HG02870 (cell line): ENCODE data around the gene ADGRG6.
"Not testable (repeated sequence)": the region's sequence is repeated elsewhere in the genome, so short reads cannot be mapped to it uniquely, and the experiment has no call there.

ENCODE experiments used
- ATAC-seq: cut with Tn5 transposase; IDR thresholded peaks from one replicate; pipeline ENCODE4 v1.9.1; 2021; ENCODE audit warnings: mild to moderate bottlenecking, moderate library complexity; ENCODE audit not compliant: unreplicated experiment

The ADGRG6 gene

DNA sequence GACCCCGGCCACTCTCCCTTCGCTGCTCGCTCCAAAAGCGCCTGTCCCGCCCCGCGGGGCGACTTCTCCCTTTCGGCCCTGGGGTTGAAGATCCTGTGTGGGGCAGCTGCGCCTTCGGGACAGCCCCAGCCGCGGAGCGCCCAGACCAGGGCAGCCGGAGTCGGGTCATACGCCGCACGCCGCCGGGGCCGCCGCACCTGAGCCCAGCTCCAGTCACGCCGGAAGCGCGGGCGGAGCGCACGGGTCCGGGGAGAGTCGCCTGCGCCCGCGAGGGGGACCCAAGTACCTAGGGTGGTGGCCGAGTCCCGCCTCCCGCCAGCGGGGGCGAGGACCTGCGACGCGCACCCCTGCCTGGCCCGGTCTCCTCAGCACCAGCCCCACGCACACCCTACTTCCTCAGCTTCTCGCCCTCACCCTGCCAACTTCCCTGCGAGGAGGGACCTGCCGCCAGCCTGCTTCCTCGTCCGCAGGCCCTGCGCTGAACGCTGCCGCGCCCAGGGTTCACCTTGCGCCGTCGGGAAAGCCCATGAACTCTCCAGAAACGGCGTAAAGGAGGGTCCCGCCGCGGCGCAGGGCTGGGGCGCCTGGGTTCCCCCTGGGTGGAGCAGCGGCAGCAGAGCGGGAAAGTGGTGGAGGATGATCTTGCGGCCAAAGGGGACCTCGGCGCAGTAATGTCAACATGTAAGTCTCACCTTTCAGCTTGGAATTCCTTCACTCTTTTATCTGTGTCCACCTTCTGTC lies at the start of gene ADGRG6:
ADGRG6 (plus strand) TSS at position 357 of the 741 bp plus-strand sequence; CDS start at position 680, 323 bp downstream.
- peak; percentile 85 for ATAC-seq

GRCh38 chr6:142254513-142254912 lies 47.3 kb upstream of the ADGRG6 start:
- ATAC-seq: no peak

- no peak for ATAC-seq
Observed at GRCh38 chr6:142255785-142256184, 46.0 kb upstream of the ADGRG6 start.

DNA sequence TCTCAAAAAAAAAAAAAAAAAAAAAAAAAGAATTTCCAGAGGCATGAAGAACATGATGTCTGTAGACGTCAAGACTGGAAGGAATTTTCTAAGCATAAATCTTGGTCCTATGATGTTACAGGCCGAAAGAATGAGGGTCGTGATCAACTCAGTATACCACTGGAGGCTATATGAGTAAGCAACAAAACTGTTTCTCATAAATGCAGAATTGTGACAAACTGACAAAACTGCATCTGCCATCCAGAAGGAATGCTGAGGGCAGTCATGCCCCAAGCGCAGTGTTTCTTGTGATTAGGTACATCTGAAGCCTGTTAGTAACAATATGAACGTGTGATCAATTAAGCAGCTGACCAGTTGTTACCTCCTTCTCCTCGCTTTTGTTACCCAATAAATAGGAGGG lies 43.5 kb upstream of the ADGRG6 start:
- ATAC-seq: no peak

DNA sequence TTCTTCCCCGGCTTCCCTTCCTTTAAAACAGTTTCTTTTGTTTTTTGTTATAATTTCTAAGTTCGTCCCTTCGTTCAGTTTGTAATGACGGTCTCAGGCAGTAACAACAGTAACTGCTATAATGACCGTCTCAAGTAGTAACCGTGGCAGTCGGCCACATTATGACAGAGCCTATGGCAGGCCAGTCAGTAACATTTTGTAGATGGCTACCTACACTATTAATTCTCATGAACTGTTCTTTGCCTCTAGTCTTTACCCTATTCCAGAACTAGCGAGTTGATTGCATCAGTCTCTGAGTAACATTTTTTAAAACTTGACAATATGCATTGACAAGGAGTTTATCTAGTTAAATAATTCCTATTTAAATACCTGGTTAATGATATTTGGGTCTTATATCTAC lies 43.0 kb upstream of the ADGRG6 start:
- no peak for ATAC-seq

DNA sequence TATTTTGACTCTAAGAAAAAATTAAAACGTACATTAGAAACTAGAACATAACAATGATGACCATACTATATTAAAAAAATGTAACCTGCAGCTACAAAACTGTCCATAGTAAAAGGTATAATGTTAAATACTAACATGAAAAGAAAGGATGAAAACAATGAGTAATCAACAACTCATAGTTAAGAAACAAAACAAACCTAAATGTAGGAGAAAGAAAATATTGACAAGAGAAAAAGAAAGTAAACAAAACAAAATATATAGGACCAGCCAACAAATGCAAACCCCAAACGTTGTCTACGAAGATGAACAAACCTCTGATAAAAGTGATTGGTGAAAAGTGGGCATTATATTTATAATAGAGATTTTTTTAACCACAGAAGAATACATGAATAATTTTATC lies 41.1 kb upstream of the ADGRG6 start:
- ATAC-seq: no peak

GRCh38 chr6:142262231-142262630 lies 39.6 kb upstream of the ADGRG6 start:
- no peak for ATAC-seq

DNA sequence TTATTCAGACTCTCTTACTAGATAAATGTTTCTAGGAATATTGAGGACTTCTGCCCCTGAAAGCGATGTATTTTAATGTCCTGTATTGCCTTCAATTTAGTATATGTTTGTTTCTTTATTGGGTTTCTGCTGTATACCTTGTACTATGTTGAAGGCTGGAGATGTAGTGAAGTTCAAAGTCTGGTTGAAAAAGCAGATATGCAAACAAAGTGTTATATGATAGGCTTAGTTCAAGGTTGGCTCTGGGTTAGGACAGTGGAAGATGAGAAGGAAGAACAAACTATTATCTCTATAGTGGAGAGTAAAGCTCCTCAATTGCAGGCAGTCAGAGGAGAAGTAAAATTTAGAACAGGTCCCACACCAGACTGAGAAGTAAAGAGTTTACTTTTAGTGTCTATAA lies 36.3 kb upstream of the ADGRG6 start:
- ATAC-seq: no peak

DNA sequence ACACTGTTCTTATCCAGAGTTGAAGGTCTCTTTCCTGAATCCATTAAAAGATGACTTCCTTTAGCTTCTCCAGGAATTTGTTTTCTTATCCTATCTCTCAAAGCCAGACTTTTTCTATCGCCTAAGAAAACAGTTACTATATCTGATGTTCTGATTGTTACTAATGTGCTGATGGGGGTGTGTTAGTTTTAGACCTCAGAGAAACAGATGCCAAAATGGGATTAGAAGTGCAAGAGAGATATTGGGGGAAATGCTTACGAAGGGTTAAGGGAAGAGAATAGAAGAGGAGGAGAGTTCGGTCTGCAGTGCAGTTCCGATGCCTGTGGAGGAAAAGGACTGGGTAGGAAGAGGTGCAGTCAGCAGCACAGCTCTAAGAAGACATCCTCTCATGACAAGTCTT lies 35.7 kb upstream of the ADGRG6 start:
- ATAC-seq: no peak

DNA sequence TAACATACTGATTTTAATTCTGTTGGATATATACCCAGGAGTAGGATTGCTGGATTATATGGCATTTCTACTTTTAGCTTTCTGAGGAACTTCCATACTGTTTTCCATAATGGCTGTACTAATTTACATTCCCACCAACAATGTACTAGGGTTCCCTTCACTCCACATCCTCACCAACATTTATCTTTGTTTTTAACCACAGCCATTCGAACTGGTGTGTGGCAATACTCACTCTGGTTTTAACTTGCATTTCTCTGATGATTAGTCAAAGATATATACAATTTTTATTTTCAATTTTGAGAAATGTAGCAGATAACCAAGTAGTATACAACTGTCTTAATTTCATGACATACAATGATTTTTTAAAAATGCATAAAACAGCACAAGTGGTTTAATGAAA lies 30.3 kb upstream of the ADGRG6 start:
- no peak for ATAC-seq

GRCh38 chr6:142274656-142275055 lies 27.2 kb upstream of the ADGRG6 start:
- ATAC-seq: no peak

- ATAC-seq: no peak
Observed at GRCh38 chr6:142275236-142276006, 26.4 kb upstream of the ADGRG6 start.

GRCh38 chr6:142276256-142276655 lies 25.6 kb upstream of the ADGRG6 start:
- no peak for ATAC-seq

DNA sequence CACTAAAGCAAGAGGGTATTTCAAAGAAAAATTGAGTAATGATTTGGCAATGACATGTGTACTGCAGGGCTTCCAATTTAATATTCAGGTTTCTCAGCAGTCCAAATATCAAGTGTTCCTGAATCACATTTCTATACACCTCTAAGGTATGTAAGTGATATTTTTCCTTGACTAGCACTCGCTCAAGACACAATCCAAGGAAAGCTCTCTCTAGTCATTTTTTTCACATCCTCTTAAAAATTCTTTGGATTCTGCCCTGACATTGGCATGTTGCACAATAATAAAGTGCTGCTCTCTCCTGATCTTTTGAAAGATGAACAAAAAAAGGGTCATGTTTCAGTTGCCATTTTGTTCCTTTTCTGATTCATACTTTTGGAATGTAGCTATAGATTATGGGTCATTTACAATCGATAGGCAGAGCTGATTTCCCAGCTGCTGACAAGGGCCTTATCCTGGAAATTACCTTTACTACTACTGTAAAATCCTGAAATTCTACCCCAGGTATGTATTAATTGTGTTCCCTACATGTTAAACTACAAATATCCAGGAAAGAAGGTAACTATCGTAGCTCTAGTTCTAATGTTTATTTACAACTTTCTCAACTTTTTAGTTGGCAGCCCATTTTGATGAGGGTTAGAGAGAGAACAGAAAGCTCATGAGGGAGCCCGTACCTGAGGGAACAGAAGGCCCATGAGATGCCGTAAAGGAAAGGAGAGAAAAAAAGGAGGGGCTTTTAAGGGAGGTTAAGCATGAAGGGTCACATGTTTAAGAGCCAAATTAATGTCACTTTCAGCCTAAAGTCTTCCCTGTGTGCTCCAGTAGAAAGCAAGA lies 22.2 kb upstream of the ADGRG6 start:
- ATAC-seq: no peak

DNA sequence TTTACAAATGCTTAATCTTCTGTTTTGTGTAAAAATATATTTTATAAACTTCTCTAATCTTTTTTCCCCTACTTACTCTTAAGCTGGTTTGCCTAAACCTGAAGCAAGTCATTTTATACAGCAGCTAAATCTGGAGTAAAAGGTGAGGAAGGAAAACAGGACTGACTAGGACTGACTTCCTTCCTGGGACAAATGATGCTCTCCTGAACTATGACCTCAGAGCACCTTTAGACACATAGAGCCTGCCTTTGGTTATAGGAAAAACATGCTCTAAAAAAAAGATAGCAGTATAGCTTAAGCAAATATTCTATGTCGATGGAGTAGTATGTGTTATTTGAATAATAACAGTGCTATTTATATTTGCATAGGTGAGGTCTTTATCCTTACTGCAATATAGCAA lies 21.5 kb upstream of the ADGRG6 start:
- ATAC-seq: no peak

DNA sequence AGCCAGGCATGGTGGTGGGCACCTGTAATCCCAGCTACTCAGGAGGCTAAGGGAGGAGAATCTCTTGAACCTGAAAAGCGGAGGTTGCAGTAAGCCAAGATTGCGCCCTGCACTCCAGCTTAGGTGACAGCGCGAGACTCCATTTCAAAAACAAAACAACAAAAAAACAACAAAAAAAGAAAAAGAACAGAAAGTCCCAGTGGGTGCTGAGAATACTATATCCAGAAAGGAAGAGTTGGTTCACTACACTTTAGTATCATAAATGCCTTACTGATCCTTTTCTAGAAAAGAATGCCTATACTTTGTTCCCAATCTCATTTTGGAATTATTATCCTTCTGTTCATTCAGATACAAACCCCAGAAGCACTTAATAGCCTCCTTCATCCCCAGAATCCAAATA lies 20.9 kb upstream of the ADGRG6 start:
- ATAC-seq: no peak

- ATAC-seq: not testable (repeated sequence)
Observed at GRCh38 chr6:142283138-142283537, 18.7 kb upstream of the ADGRG6 start.

DNA sequence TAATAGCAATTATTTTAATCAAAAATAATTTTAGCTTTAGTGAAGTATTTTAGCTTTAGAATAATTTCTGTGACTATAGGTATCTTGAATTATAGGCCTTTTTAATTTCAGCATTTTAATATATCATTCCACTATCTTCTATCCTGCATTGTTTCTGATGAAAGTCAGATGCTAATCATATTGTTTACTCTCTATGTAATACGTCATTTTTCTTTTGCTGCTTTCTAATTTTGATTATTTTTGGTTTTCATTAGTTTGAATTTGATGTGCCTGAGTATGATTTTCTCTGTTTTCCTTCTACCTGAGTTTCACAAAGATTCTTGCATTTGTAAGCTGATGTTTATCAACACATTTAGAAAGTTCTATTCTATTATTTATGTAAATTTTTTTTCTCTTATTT lies 17.4 kb upstream of the ADGRG6 start:
- no peak for ATAC-seq

GRCh38 chr6:142285235-142286087 lies 16.3 kb upstream of the ADGRG6 start:
- ATAC-seq: no peak

GRCh38 chr6:142286088-142286409 lies 15.8 kb upstream of the ADGRG6 start:
- no peak for ATAC-seq

DNA sequence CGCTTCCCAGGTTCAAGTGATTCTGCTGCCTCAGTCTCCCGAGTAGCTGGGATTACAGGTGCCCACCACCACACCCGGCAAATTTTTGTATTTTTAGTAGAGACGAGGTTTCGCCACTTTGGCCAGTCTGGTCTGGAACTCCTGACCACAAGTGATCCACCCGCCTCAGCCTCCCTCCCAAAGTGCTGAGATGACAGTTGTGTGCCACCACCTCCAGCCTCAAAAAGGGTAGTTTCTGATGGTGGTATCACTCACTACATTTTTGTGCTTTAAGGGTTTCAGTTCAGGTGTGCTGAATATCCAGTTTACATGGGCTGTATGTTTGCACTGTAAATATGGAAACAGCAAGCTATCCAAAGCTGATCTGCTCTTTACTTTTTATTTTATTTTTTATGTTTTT lies 12.1 kb upstream of the ADGRG6 start:
- ATAC-seq: no peak
